Stomach (tissue), 9 donors: Measurements from ENCODE around the gene TRIP6. TPM values are rescaled to one million over a fixed set of nuclear protein-coding genes. Genes with fewer than 3 reads are reported as not detected.

ENCODE experiments used
- DNase-seq, 2 donors: peaks; one replicate each; pipeline versions ENCODE4 v3.0.0 to v3.0.0-alpha.2; 2013 to 2019
- H3K27ac ChIP-seq, 5 donors: fragments of 200-600 bp in 4 of 5; sonication (generic) in 4 of 5; one replicate each; pipeline ENCODE4 v1.5.1; 2013 to 2019; ENCODE audit warnings: mild to moderate bottlenecking in 1 of 5, moderate library complexity in 1 of 5
- H3K27me3 ChIP-seq, 3 donors: fragments of 200-600 bp; sonication (generic); one replicate each; pipeline ENCODE4 v1.5.1; 2017 to 2019; ENCODE audit warnings: mixed run types in 1 of 3
- H3K36me3 ChIP-seq, 4 donors: fragments of 200-600 bp; sonication (generic); 1 replicate in 3 of 4; 2 replicates in 1 of 4; pipeline ENCODE4 v1.5.1; 2016 to 2019
- H3K4me1 ChIP-seq, 4 donors: fragments of 200-600 bp; sonication (generic); one replicate each; pipeline ENCODE4 v1.5.1; 2016 to 2019
- H3K4me3 ChIP-seq, 4 donors: fragments of 200-600 bp; sonication (generic) in 3 of 4; one replicate each; pipeline ENCODE4 v1.5.1; 2016 to 2019; ENCODE audit warnings: mild to moderate bottlenecking in 1 of 4
- H3K9me3 ChIP-seq, 4 donors: fragments of 200-600 bp; sonication (generic); one replicate each; pipeline ENCODE4 v1.5.1; 2016 to 2019
- EP300 ChIP-seq: sonication (generic); formaldehyde crosslinking; IDR thresholded peaks from one replicate; pipeline ENCODE4 v1.6.1; 2017; ENCODE audit warnings: antibody characterized with exemption
- POLR2A ChIP-seq, 4 donors: fragments of 450-650 bp; IDR thresholded peaks; one replicate each; pipeline ENCODE4 v1.6.1; 2016; ENCODE audit warnings: antibody characterized with exemption in 4 of 4, control low read depth in 2 of 4, mild to moderate bottlenecking in 1 of 4, moderate library complexity in 1 of 4
- POLR2AphosphoS5 ChIP-seq, 3 donors: sonication (generic); formaldehyde crosslinking; IDR thresholded peaks; one replicate each; pipeline ENCODE4 v1.6.1; 2016; ENCODE audit warnings: antibody characterized with exemption in 3 of 3
- WGBS, 5 donors: extraction: QIAGEN DNeasy Blood & Tissue Kit in 3 of 5; methylation state at CpG; one replicate each; pipeline versions ENCODE4 v1.1.5 to v1.1.7; 2013 to 2018; 5-methylcytosine and 5-hydroxymethylcytosine counted together
- intact Hi-C: fragments of 100-400 bp; cut with DNase I; formaldehyde crosslinking; loops from one replicate; pipeline ENCODE4 v1.15.1; 2023; ENCODE audit warnings: low total_unique reads
- polyA plus RNA-seq, 3 donors: library from polyadenylated mRNA; stranded (reverse); fragments of 200-250 nt; gene quantifications; one replicate each; pipeline ENCODE4 v1.2.3, GENCODE V29; 2013
- total RNA-seq, 5 donors: library from RNA; depleted of rRNA; stranded (reverse); fragments of >200 nt; gene quantifications; one replicate each; pipeline versions ENCODE4 v1.1.0 to v1.2.3, GENCODE V29; 2014 to 2016
- TF ChIP-seq, protein P1 (sequence below), 7 experiments: fragments of 450-650 bp in 4 of 7; fragments of 200-600 bp in 3 of 7; sonication (generic) in 3 of 7; IDR thresholded peaks; one replicate each; pipeline ENCODE4 v1.5.1; 2016 to 2019; ENCODE audit warnings: antibody characterized with exemption in 7 of 7, control low read depth in 2 of 7, mild to moderate bottlenecking in 1 of 7
- donor health status: healthy with polysubstance abuse.
- donor health status: Bipolar disorder and iron deficiency.
- donor health status: healthy.

The TRIP6 gene
- total and polyA plus RNA-seq, 8 donors: 4.7 to 50.0 (median 25.0) TPM

DNA sequence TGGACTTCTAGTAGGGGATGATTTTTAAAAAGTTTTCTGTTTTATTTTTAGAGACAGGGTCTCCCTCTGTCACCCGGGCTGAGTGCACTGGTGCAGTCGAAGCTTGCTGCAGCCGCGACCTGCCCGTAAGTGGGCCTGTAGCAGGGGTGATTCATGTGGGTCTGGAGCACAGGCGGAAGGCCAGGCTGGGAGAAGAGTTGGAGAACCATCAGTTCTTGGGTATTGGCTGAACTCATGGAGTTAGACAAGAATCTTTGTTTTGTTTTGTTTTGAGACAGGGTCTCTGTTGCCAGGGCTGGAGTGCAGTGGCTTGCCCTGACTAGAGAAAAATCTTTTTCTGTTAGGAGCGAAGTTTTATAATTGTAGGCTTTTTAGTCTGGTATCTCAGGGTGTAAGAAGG, 13.5 kb downstream of the TRIP6 start:
- Histone ChIP-seq H3K27me3 (no peaks in the 10 kb centered on the region), H3K27ac (no peak overlapping the region), H3K36me3 (peaks cover 56 to 91% (median 85%) of the 10 kb centered on the region in 4 donors), H3K9me3 (no peaks in the 10 kb centered on the region), H3K4me3 (no peak overlapping the region), H3K4me1 (peaks cover 24 to 57% (median 45%) of the 10 kb centered on the region in 4 donors)
- intact Hi-C loops: no loop called here
- WGBS, 5 donors: 79 to 92% (median 91%) methylated on average over 7 of the region's 7 CpGs
- TF ChIP-seq POLR2A (IDR thresholded peaks at IDR 0.05) (no peak), EP300 (no peak), POLR2AphosphoS5 (IDR thresholded peaks at IDR 0.05) (no peak)
- TF ChIP-seq, protein P1, sequence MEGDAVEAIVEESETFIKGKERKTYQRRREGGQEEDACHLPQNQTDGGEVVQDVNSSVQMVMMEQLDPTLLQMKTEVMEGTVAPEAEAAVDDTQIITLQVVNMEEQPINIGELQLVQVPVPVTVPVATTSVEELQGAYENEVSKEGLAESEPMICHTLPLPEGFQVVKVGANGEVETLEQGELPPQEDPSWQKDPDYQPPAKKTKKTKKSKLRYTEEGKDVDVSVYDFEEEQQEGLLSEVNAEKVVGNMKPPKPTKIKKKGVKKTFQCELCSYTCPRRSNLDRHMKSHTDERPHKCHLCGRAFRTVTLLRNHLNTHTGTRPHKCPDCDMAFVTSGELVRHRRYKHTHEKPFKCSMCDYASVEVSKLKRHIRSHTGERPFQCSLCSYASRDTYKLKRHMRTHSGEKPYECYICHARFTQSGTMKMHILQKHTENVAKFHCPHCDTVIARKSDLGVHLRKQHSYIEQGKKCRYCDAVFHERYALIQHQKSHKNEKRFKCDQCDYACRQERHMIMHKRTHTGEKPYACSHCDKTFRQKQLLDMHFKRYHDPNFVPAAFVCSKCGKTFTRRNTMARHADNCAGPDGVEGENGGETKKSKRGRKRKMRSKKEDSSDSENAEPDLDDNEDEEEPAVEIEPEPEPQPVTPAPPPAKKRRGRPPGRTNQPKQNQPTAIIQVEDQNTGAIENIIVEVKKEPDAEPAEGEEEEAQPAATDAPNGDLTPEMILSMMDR (IDR thresholded peaks at IDR 0.05): no peak
- DNase-seq: no peak

DNA sequence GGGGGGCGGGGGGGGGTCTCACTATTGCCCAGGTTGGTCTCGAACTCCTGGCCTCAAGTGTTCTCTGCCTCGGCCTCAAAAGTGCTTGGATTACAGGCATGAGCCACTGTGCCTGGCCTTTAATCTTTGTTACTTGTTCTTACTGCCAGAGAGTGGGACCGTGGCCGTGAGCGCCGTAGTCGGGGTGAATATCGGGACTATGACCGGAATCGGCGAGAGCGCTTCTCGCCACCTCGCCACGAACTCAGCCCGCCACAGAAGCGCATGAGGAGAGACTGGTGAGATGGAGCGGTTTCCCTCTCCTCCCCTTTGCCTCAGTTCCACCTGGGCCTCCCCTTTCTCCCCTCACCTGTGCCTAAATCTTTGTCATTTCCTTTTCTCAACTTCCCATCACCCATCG, 13.9 kb downstream of the TRIP6 start:
- intact Hi-C loops: no loop called here
- Histone ChIP-seq H3K4me3 (no peak overlapping the region), H3K4me1 (peaks cover 19 to 52% (median 40%) of the 10 kb centered on the region in 4 donors), H3K27ac (no peak overlapping the region), H3K9me3 (no peaks in the 10 kb centered on the region), H3K27me3 (no peaks in the 10 kb centered on the region), H3K36me3 (peaks cover 61 to 96% (median 90%) of the 10 kb centered on the region in 4 donors)
- 92 to 96% (median 96%) methylated on average over 20 of the region's 20 CpGs for WGBS, 5 donors
- DNase-seq: no peak
- TF ChIP-seq POLR2AphosphoS5 (IDR thresholded peaks at IDR 0.05) (no peak), POLR2A (IDR thresholded peaks at IDR 0.05) (no peak), EP300 (no peak)
- TF ChIP-seq, protein P1 (IDR thresholded peaks at IDR 0.05): no peak

DNA sequence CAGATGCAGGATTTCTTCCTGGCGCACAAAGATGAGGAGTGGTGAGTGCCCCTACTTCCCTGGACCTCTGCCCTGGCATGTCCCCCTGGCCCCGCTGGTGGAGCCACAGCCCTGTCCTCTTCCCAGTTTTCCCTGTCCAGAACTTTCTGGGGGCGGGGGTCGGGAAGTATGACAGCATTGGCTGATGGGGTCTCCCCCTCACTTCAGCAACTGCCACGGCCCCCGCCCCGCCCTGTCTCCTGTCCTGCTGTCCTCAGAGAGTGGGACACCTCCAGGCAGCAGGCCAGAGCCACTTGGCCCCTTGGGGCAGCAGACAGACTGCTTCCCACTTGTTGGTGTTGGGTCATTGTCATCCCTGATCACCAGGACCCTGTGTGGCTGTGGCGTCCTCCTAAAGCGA, 15.0 kb downstream of the TRIP6 start:
- intact Hi-C loops: no loop called here
- TF ChIP-seq POLR2A (IDR thresholded peaks at IDR 0.05) (no peak), EP300 (no peak), POLR2AphosphoS5 (IDR thresholded peaks at IDR 0.05) (no peak)
- TF ChIP-seq, protein P1 (IDR thresholded peaks at IDR 0.05): no peak
- Histone ChIP-seq H3K36me3 (peaks cover 72 to 99% (median 93%) of the 10 kb centered on the region in 4 donors), H3K4me1 (peaks cover 10 to 50% (median 34%) of the 10 kb centered on the region in 4 donors), H3K9me3 (no peaks in the 10 kb centered on the region), H3K27ac (no peak overlapping the region), H3K27me3 (no peaks in the 10 kb centered on the region), H3K4me3 (no peak overlapping the region)
- no peak for DNase-seq
- WGBS, 5 donors: 88 to 96% (median 94%) methylated on average over 7 to 9 of the region's 9 CpGs

DNA sequence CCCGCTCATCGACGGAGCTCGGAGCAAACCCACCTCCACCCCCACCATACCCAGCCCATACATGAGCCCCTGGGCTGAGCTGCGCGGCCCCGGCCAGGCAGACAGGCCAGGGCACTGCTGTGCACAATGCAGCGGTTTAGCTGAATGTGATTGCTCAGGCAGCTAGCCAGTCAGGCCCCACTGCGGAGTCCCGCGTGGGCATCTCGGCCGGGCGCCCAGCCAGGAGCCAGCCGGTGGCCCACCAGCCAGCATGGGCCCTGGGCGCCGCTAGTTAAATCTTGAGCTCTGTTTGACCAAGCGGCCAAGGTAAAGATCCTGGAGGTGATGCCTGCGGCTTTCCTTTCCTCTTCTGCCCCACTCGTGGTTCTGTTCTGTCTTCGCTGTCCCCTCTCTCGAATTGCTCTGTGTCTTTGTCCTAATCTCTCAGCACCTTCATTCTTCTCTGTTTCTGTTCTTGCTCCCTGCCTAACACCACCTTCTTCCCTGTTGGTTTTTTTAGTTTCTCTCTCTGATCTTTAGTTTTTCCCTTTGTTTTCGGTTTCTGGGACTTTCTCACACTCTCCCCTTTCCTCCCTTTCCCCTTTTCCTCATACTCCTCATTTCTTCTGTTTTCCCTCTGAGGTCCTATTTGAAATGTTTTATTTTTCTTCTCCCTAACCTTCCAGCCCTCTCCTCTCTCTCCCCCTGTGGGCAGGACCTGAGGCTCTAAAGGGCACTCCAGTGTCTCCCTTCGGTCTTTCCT, 15.8 kb downstream of the TRIP6 start:
- Histone ChIP-seq H3K27me3 (no peaks in the 10 kb centered on the region), H3K9me3 (no peaks in the 10 kb centered on the region), H3K4me1 (peaks cover 11 to 50% (median 34%) of the 10 kb centered on the region in 4 donors), H3K27ac (peak overlapping the region in 1 of 5 donors; percentile 19), H3K36me3 (peaks cover 72 to 100% (median 93%) of the 10 kb centered on the region in 4 donors), H3K4me3 (no peak overlapping the region)
- TF ChIP-seq EP300 (no peak), POLR2A (IDR thresholded peaks at IDR 0.05) (no peak), POLR2AphosphoS5 (IDR thresholded peaks at IDR 0.05) (no peak)
- TF ChIP-seq, protein P1 (IDR thresholded peaks at IDR 0.05): no peak
- intact Hi-C loops: no loop called here
- WGBS, 5 donors: 90 to 94% (median 92%) methylated on average over 21 to 24 of the region's 24 CpGs
- DNase-seq: no peak
